Astrocyte (in vitro differentiated cells and primary cell): ENCODE results near the gene METTL2B. TPM values are rescaled to one million over a fixed set of nuclear protein-coding genes. Genes with fewer than 3 reads are reported as not detected.
"Not testable (repeated sequence)": the region's sequence is repeated elsewhere in the genome, so short reads cannot be mapped to it uniquely, and the experiment has no call there.

Experiments used
- DNase-seq: peaks from one replicate; pipeline ENCODE4 v3.0.0-alpha.2; 2010; ENCODE audit warnings: low read depth
- FAIRE-seq: peaks from 2 replicates; lab custom pipeline; 2011; peaks lifted over from hg19 to GRCh38; lab: Jason Lieb, UNC
- H2AFZ ChIP-seq: 2 replicates; pipeline ENCODE4 v1.6.0; 2012; ENCODE audit warnings: low read depth, low read length, inconsistent platforms
- H3K27ac ChIP-seq: 2 replicates; pipeline ENCODE4 v1.5.1; 2011; ENCODE audit warnings: low read depth, low read length, inconsistent platforms
- H3K27me3 ChIP-seq: 2 replicates; pipeline ENCODE4 v1.6.0; 2011; ENCODE audit warnings: low read length, inconsistent platforms; ENCODE audit not compliant: insufficient read depth
- H3K36me3 ChIP-seq: 2 replicates; pipeline ENCODE4 v1.5.1; 2011; ENCODE audit warnings: low read length, inconsistent platforms; ENCODE audit not compliant: insufficient read depth
- H3K4me1 ChIP-seq: 2 replicates; pipeline ENCODE4 v1.5.1; 2011; ENCODE audit warnings: low read length, inconsistent platforms; ENCODE audit not compliant: insufficient read depth
- H3K4me2 ChIP-seq: 2 replicates; pipeline ENCODE4 v1.6.0; 2012; ENCODE audit warnings: low read length, inconsistent platforms
- H3K4me3 ChIP-seq: 2 replicates; pipeline ENCODE4 v1.5.1; 2011; ENCODE audit warnings: low read depth, mild to moderate bottlenecking, low read length, inconsistent platforms; ENCODE audit not compliant: insufficient read depth
- H3K79me2 ChIP-seq: 2 replicates; pipeline ENCODE4 v1.6.0; 2012; ENCODE audit warnings: mild to moderate bottlenecking, low read length, inconsistent platforms; ENCODE audit not compliant: insufficient read depth
- H3K9ac ChIP-seq: 2 replicates; pipeline ENCODE4 v1.6.0; 2012; ENCODE audit warnings: mild to moderate bottlenecking, low read length, inconsistent platforms
- H3K9me3 ChIP-seq: 2 replicates; pipeline ENCODE4 v1.5.1; 2012; ENCODE audit warnings: low read depth, mild to moderate bottlenecking, low read length, inconsistent platforms; ENCODE audit not compliant: insufficient read depth
- H4K20me1 ChIP-seq: 2 replicates; pipeline ENCODE4 v1.6.0; 2012; ENCODE audit warnings: low read length, inconsistent platforms; ENCODE audit not compliant: insufficient read depth
- H3K27ac Mint-ChIP-seq: one replicate; pipeline ENCODE4 v1.8.0; 2021; ENCODE audit warnings: mild to moderate bottlenecking, mixed read lengths; ENCODE audit not compliant: unreplicated experiment
- H3K27me3 Mint-ChIP-seq: one replicate; pipeline ENCODE4 v1.8.0; 2021; ENCODE audit warnings: low read depth, mixed read lengths; ENCODE audit not compliant: unreplicated experiment
- H3K36me3 Mint-ChIP-seq: one replicate; pipeline ENCODE4 v1.8.0; 2021; ENCODE audit warnings: low read depth, mixed read lengths; ENCODE audit not compliant: unreplicated experiment
- H3K4me1 Mint-ChIP-seq: one replicate; pipeline ENCODE4 v1.8.0; 2021; ENCODE audit warnings: low read depth, mixed read lengths; ENCODE audit not compliant: unreplicated experiment
- H3K4me3 Mint-ChIP-seq: one replicate; pipeline ENCODE4 v1.8.0; 2021; ENCODE audit warnings: mild to moderate bottlenecking, moderate library complexity, mixed read lengths; ENCODE audit not compliant: unreplicated experiment
- H3K9me3 Mint-ChIP-seq: one replicate; pipeline ENCODE4 v1.8.0; 2021; ENCODE audit warnings: mild to moderate bottlenecking, mixed read lengths; ENCODE audit not compliant: unreplicated experiment
- EZH2 ChIP-seq: IDR thresholded peaks from 2 replicates; pipeline ENCODE4 v1.6.1; 2012; ENCODE audit warnings: mild to moderate bottlenecking, low read length, inconsistent platforms; ENCODE audit not compliant: insufficient read depth
- total RNA-seq: library from RNA; stranded (reverse); gene quantifications from 2 replicates; pipeline ENCODE4 v1.2.1, GENCODE V29; 2021
- TF ChIP-seq, protein P1 (sequence below): IDR thresholded peaks from 2 replicates; pipeline ENCODE4 v1.5.1; 2011; ENCODE audit warnings: low read depth, mild to moderate bottlenecking, inconsistent platforms, low read length, moderate library complexity; ENCODE audit not compliant: insufficient read depth

Gene METTL2B
- total RNA-seq, 1 donor from 2014 or later, result 30.8 TPM

DNA sequence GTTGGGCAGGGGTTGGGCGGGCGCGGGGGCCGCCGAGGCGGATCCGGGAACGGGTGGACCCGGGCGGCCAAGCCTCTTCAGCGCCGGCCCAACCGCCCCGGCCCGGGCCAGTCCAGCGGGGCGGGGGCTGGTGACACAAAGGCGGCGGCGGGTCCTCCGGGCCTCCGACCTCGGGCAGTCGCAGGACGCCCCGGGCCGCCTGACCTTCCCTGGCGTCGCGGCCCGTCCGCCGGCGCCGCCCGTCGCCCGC lies 54.2 kb downstream of the METTL2B start:
- Histone ChIP-seq H3K9me3 (no peaks in the 10 kb centered on the region), H3K36me3 (no peaks in the 10 kb centered on the region), H3K4me3 (peak overlapping the region; percentile 64), H3K27me3 (no peaks in the 10 kb centered on the region), H3K4me2 (peak overlapping the region; percentile 91), H4K20me1 (peaks cover 10% of the 10 kb centered on the region), H3K4me1 (peaks cover 4% of the 10 kb centered on the region), H3K27ac (peak overlapping the region; percentile 65), H2AFZ (no peak overlapping the region), H3K9ac (peak overlapping the region; percentile 95), H3K79me2 (peaks cover 49% of the 10 kb centered on the region)
- H3K36me3 Mint-ChIP-seq, result peaks cover 4% of the 10 kb centered on the region
- FAIRE-seq (no peak), DNase-seq (no peak)
- H3K4me1 Mint-ChIP-seq, result peaks cover 11% of the 10 kb centered on the region
- no peak overlapping the region for H3K27ac Mint-ChIP-seq
- no peak overlapping the region for H3K4me3 Mint-ChIP-seq
- H3K9me3 Mint-ChIP-seq, result no peaks in the 10 kb centered on the region
- no peaks in the 10 kb centered on the region for H3K27me3 Mint-ChIP-seq
- TF ChIP-seq, protein P1, sequence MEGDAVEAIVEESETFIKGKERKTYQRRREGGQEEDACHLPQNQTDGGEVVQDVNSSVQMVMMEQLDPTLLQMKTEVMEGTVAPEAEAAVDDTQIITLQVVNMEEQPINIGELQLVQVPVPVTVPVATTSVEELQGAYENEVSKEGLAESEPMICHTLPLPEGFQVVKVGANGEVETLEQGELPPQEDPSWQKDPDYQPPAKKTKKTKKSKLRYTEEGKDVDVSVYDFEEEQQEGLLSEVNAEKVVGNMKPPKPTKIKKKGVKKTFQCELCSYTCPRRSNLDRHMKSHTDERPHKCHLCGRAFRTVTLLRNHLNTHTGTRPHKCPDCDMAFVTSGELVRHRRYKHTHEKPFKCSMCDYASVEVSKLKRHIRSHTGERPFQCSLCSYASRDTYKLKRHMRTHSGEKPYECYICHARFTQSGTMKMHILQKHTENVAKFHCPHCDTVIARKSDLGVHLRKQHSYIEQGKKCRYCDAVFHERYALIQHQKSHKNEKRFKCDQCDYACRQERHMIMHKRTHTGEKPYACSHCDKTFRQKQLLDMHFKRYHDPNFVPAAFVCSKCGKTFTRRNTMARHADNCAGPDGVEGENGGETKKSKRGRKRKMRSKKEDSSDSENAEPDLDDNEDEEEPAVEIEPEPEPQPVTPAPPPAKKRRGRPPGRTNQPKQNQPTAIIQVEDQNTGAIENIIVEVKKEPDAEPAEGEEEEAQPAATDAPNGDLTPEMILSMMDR, result no peak
- TF ChIP-seq EZH2, result no peak

DNA sequence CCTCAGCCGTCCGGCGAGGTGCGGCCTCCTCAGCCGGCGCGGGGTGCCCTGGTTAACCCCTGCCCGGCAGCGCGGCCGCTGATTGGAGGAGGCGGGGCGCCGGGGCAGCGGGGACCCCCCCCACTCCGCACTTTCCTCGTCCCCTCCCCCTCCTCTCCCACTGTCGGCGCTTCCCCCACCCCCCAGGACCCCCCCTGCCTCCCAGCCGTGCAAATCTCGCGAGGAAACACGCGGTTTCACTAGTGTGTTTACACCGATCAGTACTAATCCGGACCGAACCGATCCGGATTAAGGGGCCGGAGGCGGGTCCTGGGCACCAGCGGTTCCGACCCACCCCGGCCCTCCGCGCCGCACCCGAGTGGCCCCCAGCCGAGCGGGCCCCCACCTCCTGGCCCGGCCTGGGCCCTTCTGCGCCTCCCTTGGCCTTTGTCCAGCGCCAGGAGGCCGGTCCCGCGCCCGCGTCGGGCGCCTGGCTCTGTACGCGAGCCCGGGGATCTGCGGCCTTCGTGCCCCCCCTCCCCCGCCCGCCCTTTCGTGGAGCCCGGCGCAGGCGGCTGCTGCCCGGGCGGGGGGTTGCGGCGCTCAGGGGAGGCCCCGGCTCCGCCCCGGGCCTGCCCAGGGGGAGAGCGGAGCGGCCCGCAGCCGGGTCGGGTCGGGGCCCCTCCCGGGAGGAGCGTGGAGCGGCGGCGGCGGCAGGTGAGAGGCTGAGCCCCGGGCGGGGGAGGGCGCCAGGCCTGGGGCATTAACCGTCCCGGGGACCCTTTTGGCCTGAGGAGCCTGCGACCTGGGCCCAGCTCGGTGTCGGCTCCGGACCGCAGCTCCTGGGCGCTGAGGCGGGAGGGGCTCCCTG lies 54.8 kb downstream of the METTL2B start:
- H2AFZ ChIP-seq, FAIRE-seq, H3K4me1 ChIP-seq, H3K27me3 ChIP-seq, H3K36me3 ChIP-seq, H3K36me3 Mint-ChIP-seq, H3K9me3 ChIP-seq, H3K27ac Mint-ChIP-seq, H3K9me3 Mint-ChIP-seq, H3K27me3 Mint-ChIP-seq, H4K20me1 ChIP-seq, H3K4me3 Mint-ChIP-seq: not testable (repeated sequence)
- Histone ChIP-seq H3K4me2 (peak overlapping the region; percentile 91), H3K4me3 (peak overlapping the region; percentile 81), H3K79me2 (peaks cover 54% of the 10 kb centered on the region), H3K27ac (peak overlapping the region; percentile 85), H3K9ac (peak overlapping the region; percentile 95)
- peaks cover 10% of the 10 kb centered on the region for H3K4me1 Mint-ChIP-seq
- peak; percentile 45 for DNase-seq

DNA sequence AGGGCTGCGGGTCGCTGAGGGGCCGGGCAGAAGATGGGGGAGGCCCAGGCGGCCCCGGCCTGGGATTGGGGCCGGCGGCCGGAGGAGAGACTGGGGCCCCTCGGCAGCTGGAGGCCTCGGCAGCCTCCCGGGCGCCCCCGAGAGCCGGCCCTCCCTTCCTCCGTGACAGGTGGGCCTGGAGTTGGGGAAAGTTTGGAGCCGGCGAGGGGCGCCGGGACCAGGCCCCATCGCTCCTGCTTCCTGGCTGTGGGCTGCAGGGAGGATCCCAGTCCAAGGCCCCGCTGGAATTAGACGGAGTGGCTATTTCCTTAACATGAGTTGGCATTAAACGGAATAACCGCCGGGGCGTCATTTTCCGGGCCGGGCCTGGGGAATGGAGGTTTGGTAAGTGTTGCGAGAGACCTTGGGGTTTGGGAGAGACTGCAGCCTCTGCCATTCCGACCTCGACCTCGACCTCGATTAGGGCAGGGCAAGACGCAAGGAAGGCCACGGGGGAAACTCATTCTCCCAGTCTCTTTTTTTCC lies 55.5 kb downstream of the METTL2B start:
- FAIRE-seq, H3K27me3 Mint-ChIP-seq, H3K27me3 ChIP-seq, H3K36me3 Mint-ChIP-seq, H3K4me1 ChIP-seq, H4K20me1 ChIP-seq, H3K9me3 ChIP-seq, H3K9me3 Mint-ChIP-seq, H2AFZ ChIP-seq, H3K36me3 ChIP-seq: not testable (repeated sequence)
- Mint-ChIP-seq H3K27ac (peak overlapping the region; percentile 96), H3K4me1 (peaks cover 10% of the 10 kb centered on the region), H3K4me3 (peak overlapping the region; percentile 96)
- peak overlapping the region; percentile 91 for H3K4me2 ChIP-seq
- peak overlapping the region; percentile 85 for H3K27ac ChIP-seq
- H3K4me3 ChIP-seq, result peak overlapping the region; percentile 81
- peak; percentile 14 for DNase-seq
- H3K79me2 ChIP-seq, result peaks cover 59% of the 10 kb centered on the region
- H3K9ac ChIP-seq, result peak overlapping the region; percentile 95

DNA sequence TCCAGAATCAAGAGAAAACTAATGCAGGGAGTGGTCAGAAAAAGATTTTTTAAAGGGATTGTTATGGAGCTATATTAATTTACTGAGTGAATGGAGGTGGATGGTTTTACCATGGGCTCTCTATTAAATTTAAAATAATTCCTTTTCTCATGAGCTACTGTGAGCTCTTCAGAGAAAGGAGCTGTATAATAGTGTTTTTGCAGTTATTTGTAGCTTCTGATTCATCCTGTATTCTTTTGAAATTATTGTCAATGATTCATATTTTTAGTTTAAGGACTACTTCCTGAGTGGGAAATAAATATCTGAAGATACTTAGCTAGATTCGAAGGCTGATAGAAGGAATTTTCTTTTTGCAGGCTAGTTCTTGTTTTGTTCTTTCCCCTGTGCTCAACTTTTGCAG lies 56.4 kb downstream of the METTL2B start:
- peak overlapping the region; percentile 81 for H3K27ac Mint-ChIP-seq

More for the DNA sequence above, 56.4 kb downstream of the METTL2B start:
- not testable (repeated sequence) for DNase-seq, H2AFZ ChIP-seq, H3K9me3 ChIP-seq, FAIRE-seq, H3K4me1 ChIP-seq, H3K27me3 ChIP-seq, H3K36me3 Mint-ChIP-seq, H3K9me3 Mint-ChIP-seq, H3K27me3 Mint-ChIP-seq, H3K36me3 ChIP-seq
- Mint-ChIP-seq H3K4me3 (peak overlapping the region; percentile 96), H3K4me1 (peaks cover 13% of the 10 kb centered on the region)
- H3K27ac ChIP-seq, result peak overlapping the region; percentile 11
- H4K20me1 ChIP-seq, result peaks cover 12% of the 10 kb centered on the region
- H3K4me3 ChIP-seq, result peak overlapping the region; percentile 81
- peak overlapping the region; percentile 91 for H3K4me2 ChIP-seq
- peak overlapping the region; percentile 95 for H3K9ac ChIP-seq
- H3K79me2 ChIP-seq, result peaks cover 65% of the 10 kb centered on the region
